Stimulated activated CD8-positive, alpha-beta memory T cell treated with anti-CD3 and anti-CD28 coated beads, Interleukin-7, amount 100 ng/mL, for 1 hour (primary cell): ENCODE results near the gene MRPL9.

ENCODE experiments used
- DNase-seq, 2 donors: peaks; one replicate each; pipeline ENCODE4 v3.0.0-alpha.2; 2020; ENCODE audit warnings: low read depth in 2 of 2

Gene MRPL9

GRCh38 chr1:151733126-151733525, 30.2 kb downstream of the MRPL9 start:
- DNase-seq, result no peak

DNA sequence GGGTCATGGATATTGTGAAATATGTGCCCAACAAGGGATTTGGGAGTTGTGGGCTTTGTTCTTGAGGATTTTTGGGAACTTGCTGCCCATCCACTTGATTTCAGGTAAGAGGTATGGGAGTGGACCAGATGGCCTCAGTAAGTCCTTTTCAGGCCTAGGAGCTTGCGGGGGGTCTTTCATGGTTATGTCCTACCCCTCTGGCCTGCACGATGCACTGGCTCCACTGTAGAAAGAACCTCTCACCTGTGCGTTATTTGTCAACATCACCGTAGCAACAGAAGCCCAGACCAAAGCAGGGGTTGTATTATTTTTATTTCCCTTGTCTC, 33.4 kb downstream of the MRPL9 start:
- no peak for DNase-seq

GRCh38 chr1:151729157-151729965, 33.9 kb downstream of the MRPL9 start:
- no peak for DNase-seq

DNA sequence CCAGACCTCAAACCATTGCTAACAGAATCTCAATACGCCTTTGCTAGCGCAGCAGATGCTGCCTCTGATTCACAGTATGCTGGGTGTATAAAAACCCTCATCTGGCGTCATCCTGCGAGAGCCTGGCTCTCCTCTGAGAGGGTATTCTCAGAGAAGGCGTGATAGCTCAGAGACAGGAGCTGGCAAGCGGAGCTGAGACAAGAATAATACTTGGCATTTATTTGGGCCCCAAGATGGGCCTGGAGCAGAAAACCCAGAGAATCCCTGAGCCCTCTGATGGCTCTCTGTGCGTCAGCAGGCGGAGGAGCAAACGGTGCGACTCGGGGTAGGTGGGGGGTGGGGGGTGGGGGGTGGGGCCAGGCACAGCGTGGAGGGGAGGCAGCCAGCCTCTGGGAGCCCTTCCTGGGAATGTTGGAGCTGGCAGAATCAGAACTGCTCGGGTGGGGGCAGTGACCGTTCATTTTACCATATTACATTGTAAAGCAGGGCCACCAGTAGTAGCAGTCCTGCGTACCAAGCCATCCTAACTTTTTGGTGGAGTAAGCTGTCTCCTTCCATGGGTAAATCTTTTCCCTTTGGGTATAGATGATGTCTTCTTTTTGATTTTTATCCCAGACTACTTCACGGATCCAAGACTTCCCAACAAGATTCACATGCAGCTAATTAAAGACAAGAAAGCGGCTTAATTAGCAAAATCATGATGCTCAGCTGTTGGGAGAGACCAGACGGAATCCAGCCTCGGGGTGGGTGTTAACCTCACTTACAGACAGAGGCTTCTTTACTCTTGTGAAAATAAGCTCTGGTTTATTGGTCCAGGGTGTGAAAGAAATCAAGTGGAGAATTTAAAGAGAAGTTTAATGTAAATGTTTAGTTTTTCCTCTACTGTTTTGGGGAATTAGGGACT, 34.9 kb downstream of the MRPL9 start:
- no peak for DNase-seq

DNA sequence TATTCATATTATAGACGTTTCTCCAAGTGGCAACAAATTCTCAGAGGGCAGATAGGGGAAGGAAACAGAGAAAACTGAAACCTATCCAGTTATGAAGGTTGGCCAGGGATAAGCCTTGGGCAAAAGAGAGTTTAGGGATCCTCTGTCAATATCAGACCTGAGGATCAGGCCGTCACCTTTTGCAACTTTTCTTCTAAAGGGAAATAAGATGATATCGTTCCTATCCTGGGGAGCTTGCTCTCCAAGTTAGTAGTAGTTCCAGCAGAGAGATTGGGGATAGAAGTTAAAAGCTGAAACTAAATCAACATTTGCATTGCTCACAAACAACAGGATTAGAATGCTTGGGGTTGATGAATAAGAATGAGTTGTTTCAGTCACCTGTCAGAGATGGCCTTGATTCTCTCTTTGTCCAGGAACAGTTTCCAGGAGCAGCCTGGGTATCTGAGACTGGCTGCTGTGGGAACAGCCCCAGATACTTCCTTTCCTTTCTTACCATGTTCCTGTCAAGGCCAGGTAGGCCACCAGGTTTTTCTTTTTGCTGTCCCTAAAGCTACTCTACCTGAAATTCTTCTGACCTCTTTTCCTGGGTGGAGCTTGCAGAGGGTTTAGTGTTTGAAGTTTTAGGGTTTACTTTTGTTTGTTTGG, 39.4 kb downstream of the MRPL9 start:
- DNase-seq, result no peak

DNA sequence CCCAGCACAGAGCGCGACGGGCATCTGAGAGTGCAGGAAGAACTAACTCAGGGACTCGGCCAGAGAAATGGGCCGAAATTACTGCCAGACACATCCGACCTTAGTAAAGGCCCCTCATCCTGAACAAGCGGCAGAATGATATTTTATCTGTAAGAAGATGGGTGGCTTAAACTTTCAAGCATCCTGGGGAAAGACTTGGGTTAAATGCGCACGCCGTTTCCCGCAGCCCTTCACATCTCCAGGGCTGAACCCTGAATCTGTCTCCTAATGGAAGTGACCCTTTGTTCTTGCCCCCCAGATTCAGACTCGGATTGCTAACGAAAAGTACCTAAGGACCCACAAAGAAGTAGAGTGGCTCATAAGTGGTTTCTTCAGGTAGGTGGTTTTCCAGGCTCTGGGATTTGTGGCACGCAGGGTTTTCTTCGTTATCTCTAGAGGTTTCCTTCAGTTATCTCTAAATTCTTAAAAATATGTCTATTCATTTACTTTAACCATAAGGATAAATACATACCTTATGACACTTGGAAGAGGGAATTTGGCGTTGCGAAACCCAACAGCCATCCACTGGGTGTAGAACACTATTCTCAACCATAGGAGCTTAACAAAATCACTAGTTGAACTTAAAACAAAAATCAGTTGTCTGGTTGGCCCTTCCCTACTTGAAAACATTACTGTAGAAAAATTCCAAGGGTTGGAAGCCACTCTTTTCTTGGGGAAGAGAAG, 41.3 kb downstream of the MRPL9 start:
- no peak for DNase-seq

DNA sequence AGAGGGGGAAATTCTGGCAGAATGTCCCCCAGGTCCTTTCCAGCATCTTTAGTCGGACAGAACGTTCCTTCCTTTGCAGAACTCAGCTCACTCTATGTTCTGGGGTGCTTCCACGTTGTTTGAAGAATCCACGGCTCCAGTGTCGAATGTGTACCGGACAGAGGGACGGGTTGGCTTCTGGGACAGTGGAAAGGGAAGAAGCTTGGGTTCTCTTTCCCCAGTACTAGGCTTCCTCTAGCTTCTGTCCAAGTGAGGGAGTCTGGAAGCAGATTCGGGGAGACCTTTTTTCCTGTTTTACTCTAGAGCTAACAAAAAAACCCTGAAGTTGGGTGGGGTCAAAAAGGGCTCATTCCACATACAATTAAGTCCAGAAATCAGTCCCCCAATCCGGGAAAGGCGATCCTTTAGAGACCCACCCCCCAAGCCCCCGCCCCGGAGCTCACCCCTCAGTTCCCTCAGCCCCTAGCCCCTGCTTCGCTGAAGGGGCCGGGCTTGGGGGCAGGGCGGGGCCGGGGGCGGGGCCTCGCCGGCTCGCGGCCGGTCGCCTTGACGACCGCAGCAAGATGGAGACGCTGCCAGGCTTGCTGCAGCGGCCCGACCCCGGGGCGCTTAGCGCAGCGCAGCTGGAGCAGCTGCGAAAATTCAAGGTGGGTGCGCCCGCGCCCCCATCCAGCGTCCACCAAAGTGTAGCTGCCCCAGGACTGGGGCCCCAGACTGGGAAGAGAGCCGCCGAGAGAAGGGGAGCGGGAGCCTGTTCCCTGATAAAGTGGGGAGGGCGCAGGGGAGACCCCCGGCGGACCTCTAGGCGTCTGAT, 42.1 kb downstream of the MRPL9 start, which contains the start of gene RIIAD1:
Gene RIIAD1, plus strand, starts transcription at position 549 of the 814 bp plus-strand sequence. Its CDS starts 15 bp downstream, at position 564.
- peak in 1 of 2 donors; percentile 13 for DNase-seq

DNA sequence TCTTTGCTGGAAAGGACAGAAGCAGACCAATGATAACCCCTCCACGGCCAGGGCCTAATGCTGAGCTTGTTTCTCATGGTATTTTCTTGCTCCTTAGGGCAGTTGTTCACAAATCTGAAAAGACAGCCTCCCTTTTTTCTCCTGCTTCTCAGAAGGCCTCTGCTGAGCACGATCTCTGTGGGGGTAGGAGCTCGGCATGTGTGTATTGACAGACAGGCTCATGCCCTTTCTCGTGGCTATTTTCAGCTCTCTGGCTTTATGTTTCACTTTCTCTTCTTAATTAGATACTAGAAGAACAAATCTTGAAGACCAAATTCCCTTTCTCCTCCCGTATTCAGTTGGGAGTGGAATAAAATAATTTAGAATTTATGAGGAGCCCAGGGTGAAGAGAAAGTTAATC, 42.7 kb downstream of the MRPL9 start:
- DNase-seq, result no peak

DNA sequence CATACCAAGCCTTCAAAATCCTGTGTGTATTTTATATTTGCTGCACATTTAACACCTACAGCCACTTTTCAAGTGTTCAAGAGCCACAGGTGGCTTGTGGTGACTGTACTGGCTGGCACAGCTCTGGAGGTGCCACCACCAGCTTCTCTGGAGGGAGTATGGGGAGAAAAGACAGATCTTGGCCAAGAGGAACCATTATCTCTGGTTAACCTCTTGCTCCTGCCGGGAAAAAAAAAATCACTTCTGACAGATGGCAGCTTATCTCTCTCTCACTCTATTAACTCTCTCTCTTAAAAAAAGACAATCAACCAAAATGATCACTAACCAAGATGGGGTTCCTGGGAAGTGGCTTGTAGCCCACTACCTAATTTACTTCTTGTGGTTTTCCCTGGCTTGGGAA, 43.2 kb downstream of the MRPL9 start:
- DNase-seq, result no peak

DNA sequence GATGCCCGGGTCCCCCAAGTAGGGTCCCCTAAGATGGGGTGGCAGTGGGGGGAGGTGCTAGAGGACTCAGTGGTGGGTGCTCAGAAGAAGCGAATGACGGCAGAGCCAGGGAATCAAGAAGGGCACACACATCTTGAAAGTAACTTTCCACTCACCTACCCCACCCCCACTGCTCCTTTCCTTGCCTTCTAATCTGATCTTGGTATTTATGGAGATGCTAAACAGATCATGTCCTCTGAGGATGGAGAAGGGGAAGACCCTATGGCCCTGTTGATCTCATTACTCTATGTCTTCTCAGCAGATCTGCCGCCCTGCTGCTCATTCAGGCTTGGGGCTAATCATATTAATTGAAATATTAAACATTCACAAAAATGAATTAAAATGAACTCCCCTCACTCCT, 44.6 kb downstream of the MRPL9 start:
- no peak for DNase-seq

- no peak for DNase-seq
Measured at GRCh38 chr1:151718011-151718431, 45.3 kb downstream of the MRPL9 start.

GRCh38 chr1:151716771-151717631, 46.3 kb downstream of the MRPL9 start, which contains the start of gene CELF3:
TSS of gene CELF3 (minus strand) at chr1:151716803. CDS start at chr1:151716020, 783 bp downstream.
- DNase-seq, result no peak

DNA sequence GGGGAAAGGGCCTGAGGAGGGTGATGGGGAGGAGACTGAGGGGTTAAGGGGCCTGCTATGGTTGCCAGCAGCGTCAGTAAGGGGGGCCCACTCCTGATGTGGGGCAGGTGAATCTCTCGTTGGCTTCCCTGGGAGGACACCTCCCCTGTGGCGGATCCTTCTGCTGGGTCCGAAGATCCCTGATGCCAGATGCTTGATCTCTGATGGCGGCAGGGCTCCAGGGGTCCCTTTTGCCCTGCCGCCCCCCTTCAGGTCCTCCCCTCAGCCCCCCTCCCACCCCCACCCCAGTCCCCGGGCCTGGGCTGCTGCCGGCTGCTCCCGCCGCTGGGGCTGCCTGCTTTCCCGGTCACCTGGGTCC, 46.9 kb downstream of the MRPL9 start:
- DNase-seq, result no peak

- no peak for DNase-seq
Measured at GRCh38 chr1:151715726-151716404, 47.4 kb downstream of the MRPL9 start.

- DNase-seq, result no peak
Measured at GRCh38 chr1:151714820-151715725, 48.2 kb downstream of the MRPL9 start.

GRCh38 chr1:151713874-151714273, 49.4 kb downstream of the MRPL9 start:
- DNase-seq, result no peak

DNA sequence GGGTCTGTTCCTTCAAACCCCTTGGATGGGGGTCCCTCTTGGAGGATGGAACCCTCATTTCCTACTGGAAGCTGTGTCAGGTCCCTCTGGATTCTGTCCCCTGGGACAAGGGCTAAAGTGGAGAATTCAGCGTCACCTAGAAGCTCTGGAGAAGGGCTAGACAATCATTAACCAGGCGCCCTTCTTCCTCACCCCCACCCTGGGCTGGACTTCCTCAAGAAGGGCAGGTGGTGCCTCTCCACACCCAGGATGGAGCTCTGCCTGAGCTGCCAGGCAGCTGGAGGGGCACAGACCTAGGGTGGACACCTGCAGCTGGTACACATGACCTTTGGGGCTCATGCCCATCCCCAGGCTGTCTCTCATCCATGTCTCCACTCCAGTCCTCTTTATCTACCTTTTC, 50.3 kb downstream of the MRPL9 start:
- no peak for DNase-seq

DNA sequence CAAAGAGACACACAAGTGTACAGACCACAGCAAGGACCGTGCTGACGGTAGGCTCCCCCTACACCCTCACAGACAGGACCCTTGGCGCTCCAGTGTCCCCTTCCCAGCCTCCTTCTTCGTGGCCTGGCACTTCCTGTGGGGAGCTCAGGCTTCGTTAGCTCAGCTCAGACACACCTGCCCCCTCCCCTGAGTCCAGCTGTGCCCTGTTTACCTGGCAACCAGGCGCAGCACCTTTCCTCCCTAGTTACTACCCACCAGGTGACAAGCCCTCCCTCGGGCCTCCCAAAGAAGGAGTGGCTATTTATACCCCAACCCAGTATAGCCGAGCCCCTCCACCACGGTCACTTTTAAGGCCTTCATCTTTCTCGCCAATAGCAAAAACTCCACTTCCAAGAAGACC, 51.3 kb downstream of the MRPL9 start:
- DNase-seq, result no peak
